ENCODE results near the gene KLHDC3.

Gene KLHDC3

GRCh38 chr6:42979523-42980177 is 34.4 kb upstream of the KLHDC3 start:
- peak overlapping the region; percentile 85 for H3K27ac ChIP-seq
- TF ChIP-seq CTCF (IDR thresholded peaks at IDR 0.05) (no peak), ZFX (IDR thresholded peaks at IDR 0.05; ENCODE audit: borderline replicate concordance) (no peak)

GRCh38 chr6:42981836-42982235 is 32.2 kb upstream of the KLHDC3 start:
- no peak overlapping the region for H3K27ac ChIP-seq
- TF ChIP-seq ZFX (IDR thresholded peaks at IDR 0.05; ENCODE audit: borderline replicate concordance) (no peak), CTCF (IDR thresholded peaks at IDR 0.05) (no peak)

GRCh38 chr6:42984001-42984923 is 29.8 kb upstream of the KLHDC3 start, which contains the start of gene PPP2R5D:
Gene PPP2R5D (plus strand): TSS chr6:42984570. CDS start chr6:42984678, 108 bp downstream.
- TF ChIP-seq CTCF (IDR thresholded peaks at IDR 0.05) (no peak), ZFX (IDR thresholded peaks at IDR 0.05; ENCODE audit: borderline replicate concordance) (no peak)
- peak within 1 kb of the TSS; percentile 76 for H3K27ac ChIP-seq

- peak overlapping the region; percentile 76 for H3K27ac ChIP-seq
- TF ChIP-seq CTCF (IDR thresholded peaks at IDR 0.05) (no peak), ZFX (IDR thresholded peaks at IDR 0.05; ENCODE audit: borderline replicate concordance) (no peak)
Measured at GRCh38 chr6:42984924-42985475, 29.0 kb upstream of the KLHDC3 start.

GRCh38 chr6:42987533-42988451 is 26.3 kb upstream of the KLHDC3 start:
- H3K27ac ChIP-seq: no peak overlapping the region
- TF ChIP-seq CTCF (IDR thresholded peaks at IDR 0.05): no peak
- no peak for TF ChIP-seq ZFX (IDR thresholded peaks at IDR 0.05; ENCODE audit: borderline replicate concordance)

- no peak overlapping the region for H3K27ac ChIP-seq
- TF ChIP-seq ZFX (IDR thresholded peaks at IDR 0.05; ENCODE audit: borderline replicate concordance) (no peak), CTCF (IDR thresholded peaks at IDR 0.05) (no peak)
Measured at GRCh38 chr6:42988486-42989020, 25.5 kb upstream of the KLHDC3 start.
